Neural cell (in vitro differentiated cells): Measurements from ENCODE around the gene HEMK1.

Experiments
- EZH2 ChIP-seq: fragments of 200-600, 300-800 bp; shearing (Covaris generic), sonication (generic); IDR thresholded peaks from 2 replicates; pipeline ENCODE4 v1.6.1; 2014; ENCODE audit warnings: antibody characterized with exemption, low read length, borderline replicate concordance, mild to moderate bottlenecking; ENCODE audit not compliant: insufficient read depth, poor library complexity, severe bottlenecking
- MXI1 ChIP-seq: fragments of 450-650 bp; conservative IDR thresholded peaks from 2 replicates; pipeline ENCODE4 v1.6.1; 2014; ENCODE audit warnings: antibody characterized with exemption, mild to moderate bottlenecking; ENCODE audit not compliant: poor library complexity, severe bottlenecking
- POLR2AphosphoS5 ChIP-seq: IDR thresholded peaks from 2 replicates; pipeline ENCODE4 v1.6.1; 2012
- RAD21 ChIP-seq: fragments of 450-650 bp; conservative IDR thresholded peaks from 2 replicates; pipeline ENCODE4 v1.6.1; 2014; ENCODE audit warnings: antibody characterized with exemption, mild to moderate bottlenecking, moderate library complexity
- SMC3 ChIP-seq: fragments of 450-650 bp; conservative IDR thresholded peaks from 2 replicates; pipeline ENCODE4 v1.6.1; 2014; ENCODE audit warnings: antibody characterized with exemption, mild to moderate bottlenecking, moderate library complexity; ENCODE audit not compliant: poor library complexity
- TF ChIP-seq, protein P1 (sequence below): fragments of 450-650 bp; IDR thresholded peaks from 2 replicates; pipeline ENCODE4 v1.5.1; 2014; ENCODE audit warnings: antibody characterized with exemption, mild to moderate bottlenecking, moderate library complexity; ENCODE audit not compliant: poor library complexity, severe bottlenecking

DNA sequence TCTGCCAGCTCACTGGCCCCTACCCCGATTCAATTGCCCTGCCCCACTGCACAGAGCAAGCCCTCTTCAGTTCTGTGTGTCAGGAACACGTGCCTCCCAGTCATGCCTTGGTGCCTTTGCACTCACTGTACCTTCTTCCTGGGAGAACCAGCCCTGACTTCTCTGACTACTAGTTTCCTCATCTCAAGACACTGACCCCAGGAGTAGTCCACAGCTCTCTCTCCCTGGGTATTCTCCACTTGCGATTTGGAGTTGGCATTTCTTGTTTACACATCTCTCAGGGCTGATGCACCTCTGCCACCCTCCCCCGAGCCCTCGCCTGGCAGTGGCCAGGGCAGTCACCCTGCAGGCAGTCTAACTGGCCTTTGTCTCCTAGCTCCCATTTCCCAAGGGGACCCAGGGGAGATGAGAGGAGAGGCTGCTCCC, 36.6 kb downstream of the HEMK1 start:
- TF ChIP-seq, protein P1, sequence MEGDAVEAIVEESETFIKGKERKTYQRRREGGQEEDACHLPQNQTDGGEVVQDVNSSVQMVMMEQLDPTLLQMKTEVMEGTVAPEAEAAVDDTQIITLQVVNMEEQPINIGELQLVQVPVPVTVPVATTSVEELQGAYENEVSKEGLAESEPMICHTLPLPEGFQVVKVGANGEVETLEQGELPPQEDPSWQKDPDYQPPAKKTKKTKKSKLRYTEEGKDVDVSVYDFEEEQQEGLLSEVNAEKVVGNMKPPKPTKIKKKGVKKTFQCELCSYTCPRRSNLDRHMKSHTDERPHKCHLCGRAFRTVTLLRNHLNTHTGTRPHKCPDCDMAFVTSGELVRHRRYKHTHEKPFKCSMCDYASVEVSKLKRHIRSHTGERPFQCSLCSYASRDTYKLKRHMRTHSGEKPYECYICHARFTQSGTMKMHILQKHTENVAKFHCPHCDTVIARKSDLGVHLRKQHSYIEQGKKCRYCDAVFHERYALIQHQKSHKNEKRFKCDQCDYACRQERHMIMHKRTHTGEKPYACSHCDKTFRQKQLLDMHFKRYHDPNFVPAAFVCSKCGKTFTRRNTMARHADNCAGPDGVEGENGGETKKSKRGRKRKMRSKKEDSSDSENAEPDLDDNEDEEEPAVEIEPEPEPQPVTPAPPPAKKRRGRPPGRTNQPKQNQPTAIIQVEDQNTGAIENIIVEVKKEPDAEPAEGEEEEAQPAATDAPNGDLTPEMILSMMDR: no peak
- TF ChIP-seq MXI1: no peak
- TF ChIP-seq EZH2: no peak
- no peak for TF ChIP-seq POLR2AphosphoS5
- TF ChIP-seq RAD21: no peak
- no peak for TF ChIP-seq SMC3
